Measurements from ENCODE around the gene LSM7. TPM values are rescaled to one million over a fixed set of nuclear protein-coding genes. Genes with fewer than 3 reads are reported as not detected.
"Not testable (repeated sequence)": the region's sequence is repeated elsewhere in the genome, so short reads cannot be mapped to it uniquely, and the experiment has no call there.

LSM7 gene
- total RNA-seq, 1 donor from 2014 or later, result 134 TPM

DNA sequence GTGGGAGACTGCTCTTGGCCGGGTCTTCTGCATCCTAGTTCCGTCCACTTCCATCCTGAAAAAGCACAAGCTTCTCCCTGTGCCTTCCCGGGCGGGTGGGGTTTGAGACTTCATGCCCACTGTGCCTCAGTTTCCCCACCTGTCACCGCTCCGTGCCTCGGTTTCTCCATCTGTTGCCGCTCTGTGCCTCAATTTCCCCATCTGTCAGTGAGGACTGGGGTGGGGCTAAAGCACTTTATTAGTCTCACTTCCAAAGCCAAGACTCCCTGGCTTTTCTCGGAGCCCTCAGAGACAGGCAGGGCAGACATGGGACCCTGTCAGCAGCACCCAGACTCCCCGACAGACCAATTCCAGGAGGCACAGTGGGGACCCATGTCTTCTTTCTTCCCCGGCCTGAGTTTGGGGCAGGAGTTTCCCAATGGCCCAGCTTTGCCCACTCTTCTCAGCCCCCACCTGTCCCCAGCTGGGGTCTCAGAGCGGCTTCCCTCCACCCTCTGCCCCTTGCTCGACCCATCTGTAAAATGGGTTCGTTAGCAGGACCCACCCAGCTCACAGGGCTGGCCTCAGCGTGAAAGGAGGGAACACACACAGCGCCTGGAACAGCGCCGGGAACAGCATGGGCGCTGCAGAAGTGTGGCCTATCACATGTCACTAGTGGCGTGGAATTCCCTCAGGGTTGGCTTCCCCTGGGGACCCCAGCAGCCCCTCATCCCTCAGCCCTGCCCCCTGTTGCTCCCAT is 41.8 kb downstream of the LSM7 start:
- TF ChIP-seq, protein P1, sequence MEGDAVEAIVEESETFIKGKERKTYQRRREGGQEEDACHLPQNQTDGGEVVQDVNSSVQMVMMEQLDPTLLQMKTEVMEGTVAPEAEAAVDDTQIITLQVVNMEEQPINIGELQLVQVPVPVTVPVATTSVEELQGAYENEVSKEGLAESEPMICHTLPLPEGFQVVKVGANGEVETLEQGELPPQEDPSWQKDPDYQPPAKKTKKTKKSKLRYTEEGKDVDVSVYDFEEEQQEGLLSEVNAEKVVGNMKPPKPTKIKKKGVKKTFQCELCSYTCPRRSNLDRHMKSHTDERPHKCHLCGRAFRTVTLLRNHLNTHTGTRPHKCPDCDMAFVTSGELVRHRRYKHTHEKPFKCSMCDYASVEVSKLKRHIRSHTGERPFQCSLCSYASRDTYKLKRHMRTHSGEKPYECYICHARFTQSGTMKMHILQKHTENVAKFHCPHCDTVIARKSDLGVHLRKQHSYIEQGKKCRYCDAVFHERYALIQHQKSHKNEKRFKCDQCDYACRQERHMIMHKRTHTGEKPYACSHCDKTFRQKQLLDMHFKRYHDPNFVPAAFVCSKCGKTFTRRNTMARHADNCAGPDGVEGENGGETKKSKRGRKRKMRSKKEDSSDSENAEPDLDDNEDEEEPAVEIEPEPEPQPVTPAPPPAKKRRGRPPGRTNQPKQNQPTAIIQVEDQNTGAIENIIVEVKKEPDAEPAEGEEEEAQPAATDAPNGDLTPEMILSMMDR (conservative IDR thresholded peaks at IDR 0.05), result no peak
- H3K27me3 Mint-ChIP-seq, result peaks cover 75% of the 10 kb centered on the region

DNA sequence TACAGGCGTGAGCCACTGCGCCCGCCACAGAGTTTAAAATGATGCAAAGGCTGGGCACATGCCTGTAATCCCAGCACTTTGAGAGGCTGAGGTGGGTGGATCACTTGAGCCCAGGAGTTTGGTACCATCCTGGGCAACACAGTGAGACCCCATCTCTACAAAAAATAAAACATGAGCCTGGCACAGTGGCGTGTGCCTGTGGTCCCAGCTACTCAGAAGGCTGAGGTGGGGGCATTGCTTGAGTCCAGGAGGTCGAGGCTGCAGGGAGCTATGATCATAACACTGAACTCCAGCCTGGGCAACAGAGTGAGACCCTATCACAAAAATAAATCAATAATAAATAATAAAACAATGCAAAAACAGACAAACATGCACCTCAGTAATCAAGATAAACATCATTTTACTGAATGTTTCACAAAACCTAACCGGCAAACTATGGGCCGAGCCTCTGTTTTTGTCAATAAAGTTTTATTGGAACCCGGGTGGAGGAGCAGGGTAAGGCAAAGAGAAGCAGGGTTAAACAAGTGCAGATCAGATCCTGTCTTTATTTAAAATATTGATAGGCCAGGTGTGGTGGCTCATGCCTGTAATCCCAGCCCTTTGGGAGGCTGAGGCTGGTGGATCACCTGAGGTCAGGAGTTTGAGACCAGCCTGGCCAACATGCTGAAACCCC is 44.4 kb downstream of the LSM7 start:
- no peak overlapping the region for H3K27ac Mint-ChIP-seq
- H3K4me3 Mint-ChIP-seq, result no peak overlapping the region
- TF ChIP-seq, protein P1 (conservative IDR thresholded peaks at IDR 0.05), result no peak
- no peaks in the 10 kb centered on the region for H3K9me3 Mint-ChIP-seq
- H3K36me3 Mint-ChIP-seq, result no peaks in the 10 kb centered on the region
- peaks cover 55% of the 10 kb centered on the region for H3K27me3 Mint-ChIP-seq
- no peak for DNase-seq (ENCODE audit: extremely low spot score, unreplicated experiment)
- peaks cover 5% of the 10 kb centered on the region for H3K4me1 Mint-ChIP-seq (ENCODE audit: unreplicated experiment)

More for the DNA sequence above, 41.8 kb downstream of the LSM7 start:
- Mint-ChIP-seq H3K36me3 (no peaks in the 10 kb centered on the region), H3K4me1 (ENCODE audit: unreplicated experiment) (peaks cover 5% of the 10 kb centered on the region), H3K9me3 (no peaks in the 10 kb centered on the region), H3K4me3 (no peak overlapping the region), H3K27ac (no peak overlapping the region)
- DNase-seq (ENCODE audit: extremely low spot score, unreplicated experiment), result no peak

DNA sequence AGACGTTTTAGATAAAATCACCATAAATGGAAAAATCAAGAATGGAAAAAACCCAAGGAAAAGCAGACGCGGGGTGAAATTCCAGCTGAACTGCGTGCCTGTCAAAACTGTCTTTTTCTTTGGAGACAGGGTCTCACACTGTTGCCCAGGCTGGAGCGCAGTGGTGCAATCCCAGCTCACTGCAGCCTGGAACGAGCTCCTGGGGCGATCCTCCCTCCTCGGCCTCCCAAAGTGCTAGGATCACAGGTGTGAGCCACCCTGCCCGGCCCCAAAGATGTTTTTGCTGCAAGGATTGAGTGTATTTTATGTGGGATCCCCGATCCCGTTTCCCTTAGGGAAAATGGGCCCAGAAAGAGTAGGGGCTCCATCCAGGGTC is 45.5 kb downstream of the LSM7 start:
- H3K9me3 Mint-ChIP-seq, result no peaks in the 10 kb centered on the region
- peak overlapping the region; percentile 44 for H3K4me3 Mint-ChIP-seq
- no peaks in the 10 kb centered on the region for H3K36me3 Mint-ChIP-seq
- TF ChIP-seq, protein P1 (conservative IDR thresholded peaks at IDR 0.05), result no peak
- peaks cover 44% of the 10 kb centered on the region for H3K27me3 Mint-ChIP-seq
- no peak for DNase-seq (ENCODE audit: extremely low spot score, unreplicated experiment)
- H3K27ac Mint-ChIP-seq, result peak overlapping the region; percentile 28
- H3K4me1 Mint-ChIP-seq (ENCODE audit: unreplicated experiment), result peaks cover 5% of the 10 kb centered on the region

DNA sequence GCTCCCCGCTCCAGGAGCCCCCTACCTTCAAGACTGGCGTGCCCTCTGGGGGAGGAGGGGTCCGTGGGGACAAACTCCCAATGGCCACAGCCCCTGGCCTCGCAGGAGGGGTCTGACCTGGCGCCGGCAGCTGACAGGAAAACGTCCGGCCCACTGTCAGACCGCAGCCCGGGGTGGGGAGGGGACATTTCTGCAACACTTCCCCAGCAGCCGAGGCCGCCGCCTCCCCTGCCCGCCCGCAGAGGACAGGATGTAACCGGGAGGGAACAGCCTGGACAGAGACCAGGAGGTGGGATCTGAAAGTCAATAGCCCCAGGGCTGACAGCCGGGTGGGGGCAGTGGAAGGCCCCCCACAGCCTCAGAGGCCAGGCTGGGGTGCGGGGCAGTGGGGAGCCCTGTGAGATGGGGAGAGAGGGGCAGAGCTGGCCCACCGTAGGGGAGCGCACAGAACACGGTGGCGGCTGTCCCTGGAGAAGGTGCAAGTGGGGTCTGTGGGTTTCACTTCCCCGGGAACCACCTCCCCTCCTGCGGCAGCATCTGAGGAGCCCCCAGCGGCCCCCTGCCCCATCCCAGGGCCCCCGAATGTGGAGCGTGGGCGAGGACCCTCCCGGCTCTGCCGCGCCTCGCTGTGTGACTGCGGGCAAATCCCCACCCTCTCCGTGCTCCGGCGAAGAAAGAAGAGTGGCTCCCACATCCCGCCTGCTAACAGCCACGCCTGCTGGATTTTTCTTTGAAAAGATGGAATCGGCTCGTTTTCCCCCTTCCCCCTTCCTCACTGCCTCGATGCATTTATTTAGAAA is 46.1 kb downstream of the LSM7 start, which contains the start of gene PEAK3:
TSS of gene PEAK3 (minus strand) at position 114 of the 800 bp plus-strand sequence. CDS start 1,244 bp downstream, outside the sequence.
- no peak for DNase-seq (ENCODE audit: extremely low spot score, unreplicated experiment)
- Mint-ChIP-seq H3K4me3 (peak within 1 kb of the TSS; percentile 44), H3K9me3 (no peaks in the 10 kb centered on the region), H3K27me3 (peaks cover 38% of the 10 kb centered on the region), H3K4me1 (ENCODE audit: unreplicated experiment) (peaks cover 5% of the 10 kb centered on the region), H3K36me3 (no peaks in the 10 kb centered on the region), H3K27ac (peak within 1 kb of the TSS; percentile 28)
- TF ChIP-seq, protein P1 (conservative IDR thresholded peaks at IDR 0.05), result no peak

DNA sequence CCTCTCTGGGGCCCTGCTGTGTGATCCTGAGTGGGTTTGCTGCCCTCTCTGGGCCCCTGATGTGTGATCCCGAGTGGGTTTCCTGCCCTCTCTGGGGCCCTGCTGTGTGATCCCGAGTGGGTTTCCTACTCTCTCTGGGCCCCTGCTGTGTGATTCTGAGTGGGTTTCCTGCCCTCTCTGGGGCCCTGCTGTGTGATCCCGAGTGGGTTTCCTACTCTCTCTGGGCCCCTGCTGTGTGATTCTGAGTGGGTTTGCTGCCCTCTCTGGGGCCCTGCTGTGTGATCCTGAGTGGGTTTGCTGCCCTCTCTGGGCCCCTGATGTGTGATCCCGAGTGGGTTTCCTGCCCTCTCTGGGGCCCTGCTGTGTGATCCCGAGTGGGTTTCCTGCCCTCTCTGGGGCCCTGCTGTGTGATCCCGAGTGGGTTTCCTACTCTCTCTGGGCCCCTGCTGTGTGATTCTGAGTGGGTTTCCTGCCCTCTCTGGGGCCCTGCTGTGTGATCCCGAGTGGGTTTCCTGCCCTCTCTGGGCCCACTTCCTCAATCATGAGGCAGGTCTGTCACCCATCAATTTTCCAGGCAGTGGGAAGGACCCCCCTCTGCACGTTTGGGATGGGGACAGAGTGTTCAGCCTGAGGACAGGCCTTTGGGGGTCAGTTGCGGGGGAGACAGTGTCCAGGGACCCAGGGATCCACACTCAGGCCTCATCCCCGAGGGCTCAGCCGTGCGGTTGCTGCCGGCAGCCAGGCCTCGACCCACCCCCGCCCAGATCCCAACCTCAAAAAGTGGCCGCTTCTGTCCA is 46.9 kb downstream of the LSM7 start:
- not testable (repeated sequence) for DNase-seq (ENCODE audit: extremely low spot score, unreplicated experiment); H3K4me1 Mint-ChIP-seq (ENCODE audit: unreplicated experiment); H3K4me3 Mint-ChIP-seq; H3K27ac Mint-ChIP-seq; H3K9me3 Mint-ChIP-seq; H3K36me3 Mint-ChIP-seq
- H3K27me3 Mint-ChIP-seq, result peaks cover 34% of the 10 kb centered on the region
